GM12891 (cell line): Measurements from ENCODE around the gene DLST.

ENCODE experiments used
- PAX5 ChIP-seq: IDR thresholded peaks from 2 replicates; pipeline ENCODE4 v1.6.1; 2011; ENCODE audit warnings: low read length, moderate library complexity, mild to moderate bottlenecking; ENCODE audit not compliant: insufficient read depth, severe bottlenecking
- POLR2A ChIP-seq: IDR thresholded peaks from 2 replicates; pipeline ENCODE4 v1.6.1; 2011; ENCODE audit warnings: low read depth, low read length, control low read depth
- POLR2AphosphoS5 ChIP-seq: IDR thresholded peaks from 2 replicates; pipeline ENCODE4 v1.6.1; 2011; ENCODE audit warnings: low read depth, low read length, control low read depth
- SPI1 ChIP-seq: IDR thresholded peaks from 2 replicates; pipeline ENCODE4 v1.6.1; 2011; ENCODE audit warnings: low read depth, low read length, control low read depth
- TAF1 ChIP-seq: IDR thresholded peaks from 2 replicates; pipeline ENCODE4 v1.6.1; 2011; ENCODE audit warnings: low read depth, low read length, control low read depth

GRCh38 chr14:74843653-74844052, 38.1 kb upstream of the DLST start:
- TF ChIP-seq POLR2AphosphoS5 (no peak), POLR2A (no peak), TAF1 (no peak), SPI1 (no peak), PAX5 (no peak)
